ENCODE results near the gene NEK10.

GRCh38 chr3:27208961-27209616 lies 160.1 kb downstream of the NEK10 start:
- TF ChIP-seq CTCF (IDR thresholded peaks at IDR 0.05) = no peak
- no peak for TF ChIP-seq POLR2A (IDR thresholded peaks at IDR 0.05)
- no peak for TF ChIP-seq POLR2AphosphoS5 (IDR thresholded peaks at IDR 0.05)
